ENCODE data around the gene PTPN6.

Gene PTPN6

DNA sequence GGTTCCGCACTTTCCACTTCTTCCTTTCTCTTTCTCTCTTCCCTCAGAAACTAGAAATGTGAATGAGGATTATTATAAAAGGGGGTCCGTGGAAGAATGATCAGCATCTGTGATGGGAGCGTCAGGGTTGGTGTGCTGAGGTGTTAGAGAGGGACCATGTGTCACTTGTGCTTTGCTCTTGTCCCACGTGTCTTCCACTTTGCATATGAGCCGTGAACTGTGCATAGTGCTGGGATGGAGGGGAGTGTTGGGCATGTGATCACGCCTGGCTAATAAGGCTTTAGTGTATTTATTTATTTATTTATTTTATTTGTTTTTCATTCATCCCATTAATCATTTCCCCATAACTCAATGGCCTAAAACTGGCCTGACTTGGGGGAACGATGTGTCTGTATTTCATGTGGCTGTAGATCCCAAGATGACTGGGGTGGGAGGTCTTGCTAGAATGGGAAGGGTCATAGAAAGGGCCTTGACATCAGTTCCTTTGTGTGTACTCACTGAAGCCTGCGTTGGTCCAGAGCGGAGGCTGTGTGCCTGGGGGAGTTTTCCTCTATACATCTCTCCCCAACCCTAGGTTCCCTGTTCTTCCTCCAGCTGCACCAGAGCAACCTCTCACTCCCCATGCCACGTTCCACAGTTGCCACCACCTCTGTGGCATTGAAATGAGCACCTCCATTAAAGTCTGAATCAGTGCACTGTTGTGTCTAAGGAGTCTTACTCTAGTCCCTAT, 28.0 kb upstream of the PTPN6 start:
- DNase-seq = no peak

DNA sequence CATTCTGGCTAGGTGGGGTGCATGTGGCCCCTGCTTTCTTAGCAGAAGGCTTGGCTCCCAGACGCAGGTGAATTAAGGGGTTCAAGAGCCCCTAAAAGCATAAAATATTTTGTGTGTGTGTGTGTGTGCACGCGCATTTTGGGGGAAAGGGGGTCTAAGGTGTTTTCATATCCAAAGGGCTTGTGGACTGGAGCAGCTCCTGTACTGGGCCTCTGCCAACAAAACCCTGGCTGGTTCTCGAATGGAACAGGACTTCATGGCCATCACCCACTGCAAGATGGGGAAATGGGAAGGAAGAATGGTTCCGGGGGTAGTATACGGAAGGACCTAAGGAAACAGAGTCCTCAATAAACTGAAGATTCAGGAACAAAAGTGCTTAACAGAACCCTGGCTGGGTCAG, 27.3 kb upstream of the PTPN6 start:
- DNase-seq = no peak

- no peak for DNase-seq
Measured at GRCh38 chr12:6925239-6925539, 26.0 kb upstream of the PTPN6 start.

GRCh38 chr12:6925540-6926279, 25.4 kb upstream of the PTPN6 start:
- no peak for DNase-seq

DNA sequence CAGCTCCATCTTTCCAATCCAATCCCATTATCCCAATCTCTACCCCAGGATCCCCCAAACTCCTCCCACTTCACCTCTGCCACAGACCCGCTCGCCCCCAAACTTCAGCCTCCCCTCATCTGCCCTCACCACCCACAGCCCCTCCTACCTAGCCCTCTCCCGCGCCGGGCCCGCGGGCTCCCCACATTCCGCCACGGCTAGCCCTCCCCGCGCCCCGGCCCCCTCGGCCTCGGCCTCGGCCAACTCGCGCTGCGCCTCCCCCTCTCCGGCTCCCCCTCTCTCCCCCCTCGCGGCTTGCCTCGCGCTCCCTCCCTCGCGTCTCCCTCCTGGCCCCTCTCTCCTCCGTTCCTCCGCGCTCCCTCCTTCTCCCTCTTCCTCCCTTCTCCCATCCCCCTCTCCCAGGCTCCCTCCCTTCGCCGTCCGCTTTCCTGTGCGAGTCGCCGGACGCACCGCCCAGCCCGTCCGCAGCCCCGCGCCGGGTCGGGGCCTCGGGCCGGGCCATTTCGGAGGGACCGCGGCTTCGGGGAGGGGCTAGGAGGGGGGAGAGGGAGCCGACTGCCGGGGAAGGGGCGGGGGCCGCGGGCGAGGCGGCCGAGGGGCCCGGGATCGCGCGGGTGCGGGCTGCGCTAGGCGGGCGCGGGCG, 23.7 kb upstream of the PTPN6 start, which contains the start of gene ATN1:
TSS of gene ATN1 (plus strand) at position 581 of the 643 bp plus-strand sequence. CDS start 6,043 bp downstream, outside the sequence.
- DNase-seq = peak; percentile 78

DNA sequence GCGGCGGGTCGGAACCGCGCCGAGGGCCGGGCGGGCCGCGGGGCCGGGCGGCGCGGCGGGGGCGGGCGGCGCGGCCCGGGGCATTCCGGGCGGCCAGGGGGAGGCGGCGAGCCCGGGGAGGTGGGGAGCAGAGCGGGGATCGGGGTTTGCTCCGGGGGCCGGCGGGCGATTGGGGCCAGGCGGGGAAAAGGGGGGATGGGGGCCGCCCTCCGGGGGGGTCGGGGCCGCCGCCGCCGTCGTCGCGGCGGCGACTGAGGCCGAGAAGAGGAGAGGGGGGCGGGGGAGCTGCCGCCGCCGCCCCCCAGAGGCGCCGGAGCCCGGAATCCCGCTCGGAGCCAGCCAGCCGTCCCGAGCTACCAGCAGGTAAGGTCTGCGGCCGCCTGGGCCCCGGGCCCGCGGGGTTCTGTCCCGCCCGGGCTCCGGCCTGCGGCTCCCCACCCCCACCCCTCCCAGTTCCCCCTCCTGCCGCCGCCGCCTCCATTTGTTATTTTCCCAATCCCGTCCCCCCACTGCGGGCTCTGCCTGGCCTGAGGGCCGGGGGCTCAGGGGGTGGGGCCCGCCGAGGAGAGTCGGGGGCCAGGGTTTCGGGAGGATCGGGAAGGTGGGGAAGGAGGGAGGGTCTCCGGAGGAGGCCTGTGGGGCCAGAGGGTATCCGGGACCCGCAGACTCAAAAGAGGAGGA, 23.0 kb upstream of the PTPN6 start:
- DNase-seq = peak; percentile 27

- DNase-seq = peak; percentile 24
Measured at GRCh38 chr12:6928703-6929407, 22.3 kb upstream of the PTPN6 start.

- DNase-seq = peak; percentile 39
Measured at GRCh38 chr12:6929466-6930452, 21.4 kb upstream of the PTPN6 start.

DNA sequence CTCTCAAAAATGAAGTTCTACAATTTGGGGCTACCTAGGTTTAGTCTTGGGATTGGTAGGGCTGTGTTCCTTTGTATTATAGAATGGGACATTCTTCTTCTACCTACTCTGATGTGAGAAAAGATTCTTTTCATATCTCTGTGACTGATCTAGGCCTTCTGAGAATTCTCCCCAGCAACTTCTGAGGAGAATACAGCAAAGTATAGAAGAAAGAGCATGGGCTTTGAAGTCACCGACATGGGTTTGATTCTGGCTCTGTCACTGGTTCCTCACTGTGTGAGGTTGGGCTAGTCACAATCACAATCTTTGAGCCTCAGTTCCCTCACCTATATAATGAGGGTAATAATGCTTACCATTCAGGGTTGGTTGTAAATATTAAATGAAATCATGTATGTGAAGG, 18.4 kb upstream of the PTPN6 start:
- DNase-seq = no peak

GRCh38 chr12:6934110-6934509, 17.0 kb upstream of the PTPN6 start:
- DNase-seq = no peak

DNA sequence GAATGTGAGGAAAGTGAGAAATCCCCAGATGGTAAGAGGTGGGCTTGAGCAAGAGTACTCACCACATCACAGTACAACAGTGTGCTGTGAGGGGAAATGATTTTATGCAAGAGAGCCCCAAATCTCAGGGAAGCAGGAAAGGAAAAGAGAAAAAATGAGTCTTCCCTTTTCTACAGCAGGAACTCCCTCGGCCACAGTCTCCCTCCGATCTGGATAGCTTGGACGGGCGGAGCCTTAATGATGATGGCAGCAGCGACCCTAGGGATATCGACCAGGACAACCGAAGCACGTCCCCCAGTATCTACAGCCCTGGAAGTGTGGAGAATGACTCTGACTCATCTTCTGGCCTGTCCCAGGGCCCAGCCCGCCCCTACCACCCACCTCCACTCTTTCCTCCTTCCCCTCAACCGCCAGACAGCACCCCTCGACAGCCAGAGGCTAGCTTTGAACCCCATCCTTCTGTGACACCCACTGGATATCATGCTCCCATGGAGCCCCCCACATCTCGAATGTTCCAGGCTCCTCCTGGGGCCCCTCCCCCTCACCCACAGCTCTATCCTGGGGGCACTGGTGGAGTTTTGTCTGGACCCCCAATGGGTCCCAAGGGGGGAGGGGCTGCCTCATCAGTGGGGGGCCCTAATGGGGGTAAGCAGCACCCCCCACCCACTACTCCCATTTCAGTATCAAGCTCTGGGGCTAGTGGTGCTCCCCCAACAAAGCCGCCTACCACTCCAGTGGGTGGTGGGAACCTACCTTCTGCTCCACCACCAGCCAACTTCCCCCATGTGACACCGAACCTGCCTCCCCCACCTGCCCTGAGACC, 15.6 kb upstream of the PTPN6 start:
- no peak for DNase-seq

- no peak for DNase-seq
Measured at GRCh38 chr12:6936194-6936635, 14.9 kb upstream of the PTPN6 start.

GRCh38 chr12:6936636-6937480, 14.3 kb upstream of the PTPN6 start:
- DNase-seq = peak; percentile 67

DNA sequence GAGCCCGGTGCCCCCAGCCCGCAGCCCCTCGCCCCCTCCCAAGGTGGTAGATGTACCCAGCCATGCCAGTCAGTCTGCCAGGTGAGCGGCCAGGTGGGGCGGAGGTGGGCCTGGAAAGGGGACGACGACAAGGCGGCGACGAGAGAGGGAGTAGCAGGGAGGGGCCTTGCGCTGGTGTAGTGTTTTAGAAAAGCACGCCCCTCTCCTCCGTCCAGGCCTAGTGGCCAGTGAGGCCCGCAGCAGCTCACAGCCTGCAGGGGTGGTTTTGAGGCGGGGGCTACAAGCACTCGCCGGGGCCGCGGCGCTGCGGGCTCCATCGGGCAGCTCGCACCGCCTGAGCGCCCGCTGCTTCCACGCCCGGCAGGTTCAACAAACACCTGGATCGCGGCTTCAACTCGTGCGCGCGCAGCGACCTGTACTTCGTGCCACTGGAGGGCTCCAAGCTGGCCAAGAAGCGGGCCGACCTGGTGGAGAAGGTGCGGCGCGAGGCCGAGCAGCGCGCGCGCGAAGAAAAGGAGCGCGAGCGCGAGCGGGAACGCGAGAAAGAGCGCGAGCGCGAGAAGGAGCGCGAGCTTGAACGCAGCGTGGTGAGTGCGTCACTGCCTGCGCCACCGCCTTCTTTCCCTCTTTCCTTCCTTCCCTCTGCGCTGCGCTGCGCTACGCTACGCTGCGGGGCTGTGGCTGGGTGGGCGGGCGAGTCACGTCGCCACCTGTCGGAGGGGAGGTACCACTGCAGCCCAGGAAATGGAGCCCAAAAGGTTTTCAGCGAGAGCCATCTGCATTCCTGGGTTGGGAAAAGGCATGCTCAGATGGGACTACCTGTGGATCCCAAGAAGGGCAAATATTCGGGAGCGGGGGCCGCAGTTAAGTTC, 13.4 kb upstream of the PTPN6 start:
- DNase-seq = peak; percentile 98

GRCh38 chr12:6938353-6939190, 12.6 kb upstream of the PTPN6 start:
- DNase-seq = no peak

GRCh38 chr12:6939191-6939540, 12.0 kb upstream of the PTPN6 start:
- no peak for DNase-seq

- DNase-seq = no peak
Measured at GRCh38 chr12:6941267-6941666, 9.9 kb upstream of the PTPN6 start.

DNA sequence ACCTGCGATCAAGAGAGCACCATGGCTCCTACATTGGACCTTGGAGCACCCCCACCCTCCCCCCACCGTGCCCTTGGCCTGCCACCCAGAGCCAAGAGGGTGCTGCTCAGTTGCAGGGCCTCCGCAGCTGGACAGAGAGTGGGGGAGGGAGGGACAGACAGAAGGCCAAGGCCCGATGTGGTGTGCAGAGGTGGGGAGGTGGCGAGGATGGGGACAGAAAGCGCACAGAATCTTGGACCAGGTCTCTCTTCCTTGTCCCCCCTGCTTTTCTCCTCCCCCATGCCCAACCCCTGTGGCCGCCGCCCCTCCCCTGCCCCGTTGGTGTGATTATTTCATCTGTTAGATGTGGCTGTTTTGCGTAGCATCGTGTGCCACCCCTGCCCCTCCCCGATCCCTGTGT, 9.4 kb upstream of the PTPN6 start:
- DNase-seq = no peak
